Measurements from ENCODE around the gene TNFRSF18.

GRCh38 chr1:1164701-1165451 is 41.5 kb downstream of the TNFRSF18 start:
- TF ChIP-seq POLR2A (IDR thresholded peaks at IDR 0.05) (peak in 1 of 4 donors; percentile 42), POLR2AphosphoS5 (IDR thresholded peaks at IDR 0.05) (peak in 1 of 3 donors; percentile 58), CTCF (IDR thresholded peaks at IDR 0.05) (no peak)
